ENCODE results near the gene WEE2.

- no peak for TF ChIP-seq CTCF (IDR thresholded peaks at IDR 0.05)
- TF ChIP-seq POLR2A (IDR thresholded peaks at IDR 0.05) = no peak
Observed at GRCh38 chr7:141704741-141705140, 3.4 kb upstream of the WEE2 start.
